ENCODE results near the gene ERC1.
A peak's percentile ranks its signal among the peaks of the same experiment; 100 is the strongest.

The ERC1 gene

DNA sequence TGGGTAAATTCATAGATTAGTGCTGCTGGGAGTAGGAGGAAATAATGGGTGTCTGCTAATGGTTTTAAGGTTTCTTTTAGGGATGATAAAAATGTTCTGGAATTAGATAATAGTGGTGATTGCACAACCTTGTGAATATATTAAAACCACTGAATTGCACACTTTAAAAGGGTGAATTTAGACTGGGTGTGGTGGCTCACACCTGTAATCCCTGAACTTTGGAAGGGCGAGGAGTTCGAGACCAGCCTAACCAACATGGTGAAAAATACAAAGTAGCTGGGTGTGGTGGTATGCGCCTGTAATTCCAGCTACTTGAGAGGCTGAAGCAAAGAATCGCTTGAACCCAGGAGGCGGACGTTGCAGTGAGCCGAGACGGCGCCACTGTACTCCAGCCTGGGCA is 42.8 kb upstream of the ERC1 start:
- Histone ChIP-seq H3K27me3 (no peaks in the 10 kb centered on the region), H3K4me1 (ENCODE audit: control insufficient read depth in 1 of 2, insufficient read depth in 1 of 2, low read depth in 1 of 2, low read length in 1 of 2) (peaks cover 12 to 25% of the 10 kb centered on the region in 2 experiments), H3K9me3 (no peaks in the 10 kb centered on the region), H3K36me3 (no peaks in the 10 kb centered on the region), H3K27ac (no peak overlapping the region), H3K4me3 (ENCODE audit: low read depth in 1 of 2, low read length in 1 of 2) (no peak overlapping the region)
- TF ChIP-seq, protein P1, sequence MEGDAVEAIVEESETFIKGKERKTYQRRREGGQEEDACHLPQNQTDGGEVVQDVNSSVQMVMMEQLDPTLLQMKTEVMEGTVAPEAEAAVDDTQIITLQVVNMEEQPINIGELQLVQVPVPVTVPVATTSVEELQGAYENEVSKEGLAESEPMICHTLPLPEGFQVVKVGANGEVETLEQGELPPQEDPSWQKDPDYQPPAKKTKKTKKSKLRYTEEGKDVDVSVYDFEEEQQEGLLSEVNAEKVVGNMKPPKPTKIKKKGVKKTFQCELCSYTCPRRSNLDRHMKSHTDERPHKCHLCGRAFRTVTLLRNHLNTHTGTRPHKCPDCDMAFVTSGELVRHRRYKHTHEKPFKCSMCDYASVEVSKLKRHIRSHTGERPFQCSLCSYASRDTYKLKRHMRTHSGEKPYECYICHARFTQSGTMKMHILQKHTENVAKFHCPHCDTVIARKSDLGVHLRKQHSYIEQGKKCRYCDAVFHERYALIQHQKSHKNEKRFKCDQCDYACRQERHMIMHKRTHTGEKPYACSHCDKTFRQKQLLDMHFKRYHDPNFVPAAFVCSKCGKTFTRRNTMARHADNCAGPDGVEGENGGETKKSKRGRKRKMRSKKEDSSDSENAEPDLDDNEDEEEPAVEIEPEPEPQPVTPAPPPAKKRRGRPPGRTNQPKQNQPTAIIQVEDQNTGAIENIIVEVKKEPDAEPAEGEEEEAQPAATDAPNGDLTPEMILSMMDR (IDR thresholded peaks at IDR 0.05): no peak

DNA sequence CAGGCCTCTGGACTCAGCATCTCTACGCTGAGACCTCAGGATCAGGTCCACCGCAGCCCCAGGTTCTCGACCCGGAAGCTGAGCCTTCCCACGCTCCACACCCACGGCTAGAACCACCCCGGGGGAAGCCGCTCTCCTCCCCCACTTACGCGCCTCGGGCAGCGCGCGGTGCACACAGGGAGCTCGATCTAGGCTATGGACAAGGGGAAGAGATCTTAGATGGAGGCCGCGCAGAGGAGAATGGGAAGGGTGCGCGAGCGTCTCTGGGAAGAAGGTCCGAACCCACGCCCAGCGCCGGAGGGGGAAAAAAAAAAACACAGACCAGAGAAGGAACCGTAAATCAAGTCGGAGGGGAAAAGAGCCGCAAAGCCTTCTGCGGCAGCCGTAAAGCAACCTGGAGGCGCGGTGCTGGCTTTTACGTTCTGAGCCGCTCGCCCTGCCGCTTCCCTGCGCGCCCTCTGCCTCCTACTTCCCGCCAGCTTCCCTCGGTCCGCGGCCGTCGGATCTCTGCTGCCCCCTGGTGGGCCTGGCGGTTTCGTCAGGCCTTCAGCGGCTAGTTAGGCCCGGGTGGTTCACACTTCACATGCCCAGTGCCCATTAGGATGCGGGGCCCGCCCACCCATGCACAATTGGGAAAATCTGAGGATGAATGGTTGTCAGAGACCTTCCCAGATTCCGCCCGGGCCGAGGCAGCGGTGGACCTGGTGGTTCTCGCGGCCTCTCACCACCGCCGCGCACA is 41.4 kb upstream of the ERC1 start, which contains the start of gene RAD52:
Gene RAD52, minus strand, starts transcription at position 242 of the 739 bp plus-strand sequence. CDS start 16,636 bp downstream, outside the sequence.
- peak within 1 kb of the TSS; percentile 88 for H3K27ac ChIP-seq
- no peaks in the 10 kb centered on the region for H3K36me3 ChIP-seq
- peaks cover 12 to 25% of the 10 kb centered on the region in 2 experiments for H3K4me1 ChIP-seq (ENCODE audit: control insufficient read depth in 1 of 2, insufficient read depth in 1 of 2, low read depth in 1 of 2, low read length in 1 of 2)
- H3K4me3 ChIP-seq (ENCODE audit: low read depth in 1 of 2, low read length in 1 of 2): peak within 1 kb of the TSS; percentile 92
- no peaks in the 10 kb centered on the region for H3K9me3 ChIP-seq
- no peaks in the 10 kb centered on the region for H3K27me3 ChIP-seq
- TF ChIP-seq, protein P1 (IDR thresholded peaks at IDR 0.05): peak; percentile 97

GRCh38 chr12:951176-951575 is 39.8 kb upstream of the ERC1 start:
- Histone ChIP-seq H3K27ac (no peak overlapping the region), H3K36me3 (no peaks in the 10 kb centered on the region), H3K4me3 (ENCODE audit: low read depth in 1 of 2, low read length in 1 of 2) (no peak overlapping the region), H3K27me3 (no peaks in the 10 kb centered on the region), H3K4me1 (ENCODE audit: control insufficient read depth in 1 of 2, insufficient read depth in 1 of 2, low read depth in 1 of 2, low read length in 1 of 2) (peaks cover 12 to 25% of the 10 kb centered on the region in 2 experiments), H3K9me3 (no peaks in the 10 kb centered on the region)
- TF ChIP-seq, protein P1 (IDR thresholded peaks at IDR 0.05): no peak

DNA sequence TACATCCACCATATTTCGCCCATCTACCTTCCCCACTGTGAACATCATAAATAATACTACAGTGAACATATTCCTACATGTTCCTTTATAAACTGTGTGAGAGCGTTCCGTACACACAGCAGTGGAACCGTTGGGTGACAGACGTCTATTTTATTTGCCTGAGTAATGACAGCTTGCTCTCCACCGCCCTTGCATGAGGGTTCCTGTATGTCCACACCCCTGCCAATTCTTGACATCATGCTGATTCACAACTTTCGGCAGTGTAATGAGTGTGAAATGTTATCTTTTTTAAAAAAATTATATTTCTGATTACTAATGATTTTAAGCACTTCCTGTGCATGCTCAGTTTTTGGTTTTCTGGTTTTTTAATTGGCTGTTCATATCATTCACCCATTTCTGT is 37.2 kb upstream of the ERC1 start:
- no peak overlapping the region for H3K27ac ChIP-seq

GRCh38 chr12:954741-955140 is 36.3 kb upstream of the ERC1 start:
- Histone ChIP-seq H3K27me3 (no peaks in the 10 kb centered on the region), H3K4me1 (ENCODE audit: control insufficient read depth in 1 of 2, insufficient read depth in 1 of 2, low read depth in 1 of 2, low read length in 1 of 2) (peaks cover 6 to 11% of the 10 kb centered on the region in 2 experiments), H3K4me3 (ENCODE audit: low read depth in 1 of 2, low read length in 1 of 2) (no peak overlapping the region), H3K9me3 (no peaks in the 10 kb centered on the region), H3K27ac (no peak overlapping the region), H3K36me3 (no peaks in the 10 kb centered on the region)
- TF ChIP-seq, protein P1 (IDR thresholded peaks at IDR 0.05): no peak

More for the DNA sequence above, 37.2 kb upstream of the ERC1 start:
- H3K36me3 ChIP-seq: no peaks in the 10 kb centered on the region
- TF ChIP-seq, protein P1 (IDR thresholded peaks at IDR 0.05): no peak
- peaks cover 8 to 18% of the 10 kb centered on the region in 2 experiments for H3K4me1 ChIP-seq (ENCODE audit: control insufficient read depth in 1 of 2, insufficient read depth in 1 of 2, low read depth in 1 of 2, low read length in 1 of 2)
- H3K27me3 ChIP-seq: no peaks in the 10 kb centered on the region
- no peaks in the 10 kb centered on the region for H3K9me3 ChIP-seq
- no peak overlapping the region for H3K4me3 ChIP-seq (ENCODE audit: low read depth in 1 of 2, low read length in 1 of 2)
